ENCODE measurements around the gene RGS1. TPM values are rescaled to one million over a fixed set of nuclear protein-coding genes. Genes with fewer than 3 reads are reported as not detected.

RGS1 gene, protein sequence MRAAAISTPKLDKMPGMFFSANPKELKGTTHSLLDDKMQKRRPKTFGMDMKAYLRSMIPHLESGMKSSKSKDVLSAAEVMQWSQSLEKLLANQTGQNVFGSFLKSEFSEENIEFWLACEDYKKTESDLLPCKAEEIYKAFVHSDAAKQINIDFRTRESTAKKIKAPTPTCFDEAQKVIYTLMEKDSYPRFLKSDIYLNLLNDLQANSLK
- not detected in 2 replicates for total RNA-seq (ENCODE audit: low replicate concordance)

DNA sequence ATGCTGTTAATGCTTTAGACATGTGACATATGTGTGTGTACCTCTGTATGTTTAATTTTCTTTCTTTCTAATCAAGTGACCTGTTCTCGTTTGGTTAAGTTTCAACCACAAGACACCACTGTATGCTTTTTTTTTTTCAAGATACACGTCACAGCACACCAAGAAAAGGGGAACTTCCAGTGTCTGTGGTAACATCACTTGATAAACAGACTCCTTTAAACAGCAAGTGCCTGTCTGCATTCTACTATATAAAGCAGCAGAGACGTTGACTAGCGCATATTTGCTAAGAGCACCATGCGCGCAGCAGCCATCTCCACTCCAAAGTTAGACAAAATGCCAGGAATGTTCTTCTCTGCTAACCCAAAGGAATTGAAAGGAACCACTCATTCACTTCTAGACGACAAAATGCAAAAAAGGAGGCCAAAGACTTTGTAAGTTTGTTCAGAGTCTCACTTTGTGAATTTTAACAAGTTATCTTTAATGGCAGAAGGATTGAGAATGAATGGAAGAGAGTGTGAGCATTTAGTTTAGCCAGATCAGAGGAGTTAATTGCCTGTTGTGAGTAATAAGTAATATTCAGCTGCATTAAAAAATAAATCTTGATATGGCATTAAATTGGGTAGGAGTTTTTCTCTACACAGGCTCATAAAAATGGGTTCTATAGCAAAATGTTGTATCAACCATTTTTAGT lies at the start of gene RGS1:
Gene RGS1, plus strand, starts transcription at position 275 of the 691 bp plus-strand sequence. Its CDS starts 20 bp downstream, at position 295.

Other genes with a start within 250 kb of the RGS1 start
- not detected in 2 replicates for gene RGS13, start 60.4 kb downstream of the RGS1 start, total RNA-seq (ENCODE audit: low replicate concordance)
- gene RGS2, start 233.3 kb downstream of the RGS1 start, total RNA-seq (ENCODE audit: low replicate concordance), result 16.0 and 42.5 TPM in 2 replicates

Data from smooth muscle cell of the coronary artery (primary cell).